NB4 (cell line): ENCODE data around the gene TPM3.
"Not testable (repeated sequence)": the region's sequence is repeated elsewhere in the genome, so short reads cannot be mapped to it uniquely, and the experiment has no call there.

ENCODE experiments used
- DNase-seq: peaks from one replicate; pipeline ENCODE4 v3.0.0; 2010; ENCODE audit warnings: low read depth
- H3K4me3 ChIP-seq: one replicate; pipeline ENCODE4 v1.5.1; 2011; ENCODE audit warnings: mild to moderate bottlenecking, low read depth, low read length, moderate library complexity
- MYC ChIP-seq: IDR thresholded peaks from 2 replicates; pipeline ENCODE4 v1.6.1; 2011; ENCODE audit warnings: low read depth, low read length
- POLR2A ChIP-seq: IDR thresholded peaks from 2 replicates; pipeline ENCODE4 v1.6.1; 2011; ENCODE audit warnings: mild to moderate bottlenecking; ENCODE audit not compliant: insufficient read length; ENCODE audit errors: extremely low read depth
- TF ChIP-seq, protein P1 (sequence below): IDR thresholded peaks from one replicate; pipeline ENCODE4 v1.5.1; 2012; ENCODE audit warnings: low read depth, low read length
- TF ChIP-seq, protein P2 (sequence below): IDR thresholded peaks from 2 replicates; pipeline ENCODE4 v1.6.1; 2011; ENCODE audit warnings: low read depth, low read length

The TPM3 gene

DNA sequence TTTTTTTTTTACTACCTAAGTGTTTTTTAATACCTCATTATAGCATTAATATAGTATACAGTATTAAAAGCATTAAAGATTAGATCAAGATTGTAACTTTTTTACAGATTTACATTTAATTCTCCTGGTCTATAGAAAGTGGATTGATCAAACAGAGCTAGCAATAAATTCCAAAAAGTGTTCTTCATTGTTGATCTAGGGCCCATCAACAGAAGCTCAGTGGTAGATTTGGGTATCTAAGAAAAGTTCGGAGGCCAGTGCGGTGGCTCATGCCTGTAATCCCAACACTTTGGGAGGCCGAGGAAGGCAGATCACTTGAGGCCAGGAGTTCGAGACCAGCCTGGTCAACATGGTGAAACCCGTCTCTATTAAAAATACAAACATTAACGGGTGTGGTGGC, 49.5 kb downstream of the TPM3 start:
- TF ChIP-seq MYC (no peak), POLR2A (no peak)
- TF ChIP-seq, protein P1, sequence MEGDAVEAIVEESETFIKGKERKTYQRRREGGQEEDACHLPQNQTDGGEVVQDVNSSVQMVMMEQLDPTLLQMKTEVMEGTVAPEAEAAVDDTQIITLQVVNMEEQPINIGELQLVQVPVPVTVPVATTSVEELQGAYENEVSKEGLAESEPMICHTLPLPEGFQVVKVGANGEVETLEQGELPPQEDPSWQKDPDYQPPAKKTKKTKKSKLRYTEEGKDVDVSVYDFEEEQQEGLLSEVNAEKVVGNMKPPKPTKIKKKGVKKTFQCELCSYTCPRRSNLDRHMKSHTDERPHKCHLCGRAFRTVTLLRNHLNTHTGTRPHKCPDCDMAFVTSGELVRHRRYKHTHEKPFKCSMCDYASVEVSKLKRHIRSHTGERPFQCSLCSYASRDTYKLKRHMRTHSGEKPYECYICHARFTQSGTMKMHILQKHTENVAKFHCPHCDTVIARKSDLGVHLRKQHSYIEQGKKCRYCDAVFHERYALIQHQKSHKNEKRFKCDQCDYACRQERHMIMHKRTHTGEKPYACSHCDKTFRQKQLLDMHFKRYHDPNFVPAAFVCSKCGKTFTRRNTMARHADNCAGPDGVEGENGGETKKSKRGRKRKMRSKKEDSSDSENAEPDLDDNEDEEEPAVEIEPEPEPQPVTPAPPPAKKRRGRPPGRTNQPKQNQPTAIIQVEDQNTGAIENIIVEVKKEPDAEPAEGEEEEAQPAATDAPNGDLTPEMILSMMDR: no peak
- TF ChIP-seq, protein P2, sequence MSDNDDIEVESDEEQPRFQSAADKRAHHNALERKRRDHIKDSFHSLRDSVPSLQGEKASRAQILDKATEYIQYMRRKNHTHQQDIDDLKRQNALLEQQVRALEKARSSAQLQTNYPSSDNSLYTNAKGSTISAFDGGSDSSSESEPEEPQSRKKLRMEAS: no peak
- DNase-seq: no peak

DNA sequence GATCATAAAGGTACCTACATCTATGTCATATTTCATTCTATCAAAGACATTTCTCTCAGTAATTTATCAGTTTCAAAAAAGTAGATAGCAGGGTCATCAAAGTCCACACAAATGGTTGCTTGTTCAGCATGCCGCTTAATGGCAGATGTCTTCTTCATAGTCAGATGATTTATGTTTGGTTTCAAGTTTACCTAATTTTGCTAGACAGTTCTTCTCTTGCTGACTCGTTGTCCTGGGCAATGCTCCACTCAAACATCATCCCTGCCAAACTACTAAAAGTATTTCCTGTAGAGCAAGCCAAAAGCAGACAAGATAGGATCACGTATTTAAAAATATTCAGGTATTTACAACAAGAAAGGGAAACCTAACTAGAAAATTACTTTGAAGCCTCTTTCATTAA, 50.7 kb downstream of the TPM3 start:
- no peak overlapping the region for H3K4me3 ChIP-seq
- no peak for DNase-seq
- TF ChIP-seq, protein P2: no peak
- TF ChIP-seq, protein P1: no peak
- TF ChIP-seq POLR2A (no peak), MYC (no peak)

More for the DNA sequence above, 49.5 kb downstream of the TPM3 start:
- H3K4me3 ChIP-seq: no peak overlapping the region

DNA sequence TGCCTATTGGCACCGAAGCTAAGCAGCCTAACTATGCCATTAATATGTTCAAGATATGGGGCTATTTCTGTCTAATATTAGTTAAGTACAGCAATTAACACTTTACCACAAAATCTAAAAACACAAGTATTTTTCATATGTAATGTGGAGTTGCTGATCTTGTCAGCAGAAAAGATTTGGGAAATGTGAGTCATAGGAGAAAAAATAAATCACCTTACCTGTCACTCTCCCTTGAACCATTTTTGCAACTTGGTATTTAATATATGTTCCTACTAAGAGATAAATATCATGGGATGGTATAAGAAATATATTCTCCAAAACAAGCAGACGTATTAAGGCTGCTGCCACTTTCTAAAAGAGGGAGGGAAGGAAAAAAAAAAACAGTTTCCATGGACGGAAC, 54.0 kb downstream of the TPM3 start:
- no peak for DNase-seq
- no peak overlapping the region for H3K4me3 ChIP-seq
- TF ChIP-seq, protein P1: no peak
- no peak for TF ChIP-seq POLR2A

DNA sequence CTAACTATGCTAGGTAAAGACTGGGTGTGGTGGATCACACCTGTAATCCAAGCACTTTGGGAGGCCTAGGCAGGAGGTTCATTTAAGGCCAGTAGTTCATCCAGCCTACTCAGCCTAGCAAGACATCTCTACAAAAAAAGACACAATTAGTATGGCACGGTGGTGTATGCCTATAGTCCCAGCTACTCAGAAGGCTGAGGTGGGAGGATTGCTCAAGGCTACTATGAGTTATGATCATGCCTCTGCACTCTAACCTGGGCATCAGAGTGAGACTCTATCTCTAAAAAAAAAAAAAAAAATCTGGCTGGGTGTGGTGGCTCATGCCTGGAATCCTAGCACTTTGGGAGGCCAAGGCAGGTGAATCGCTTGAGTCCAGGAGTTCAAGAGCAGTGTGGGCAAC, 58.6 kb downstream of the TPM3 start:
- TF ChIP-seq, protein P1: no peak
- no peak for TF ChIP-seq MYC
- TF ChIP-seq POLR2A: no peak
- TF ChIP-seq, protein P2: no peak
- H3K4me3 ChIP-seq: no peak overlapping the region

DNA sequence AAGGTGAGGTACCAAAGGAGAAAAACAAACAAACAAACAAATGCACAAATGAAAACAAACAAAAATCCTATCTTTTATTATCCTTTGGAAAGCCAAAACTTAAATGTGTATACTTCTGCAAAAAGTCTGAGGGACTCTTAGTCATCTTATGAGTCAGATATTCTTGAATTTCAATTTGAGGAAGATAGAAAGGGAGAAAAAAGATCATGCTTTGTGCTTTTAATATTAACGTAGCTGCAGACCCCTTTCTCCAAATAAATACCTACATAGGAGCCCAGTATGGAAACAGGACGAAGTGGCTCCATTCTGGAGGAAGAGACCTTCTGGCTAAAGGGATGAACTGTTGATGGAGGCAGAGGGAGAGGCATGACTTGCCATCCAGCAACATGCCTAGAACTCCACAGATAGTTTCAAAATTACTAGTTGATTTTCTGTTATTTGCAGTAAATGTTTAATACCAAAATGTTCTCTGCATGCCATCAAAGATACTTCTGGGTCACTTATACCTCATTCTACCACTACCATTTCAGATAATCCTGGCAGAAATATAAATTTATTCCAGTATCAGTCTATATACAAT, 62.4 kb downstream of the TPM3 start:
- H3K4me3 ChIP-seq: no peak overlapping the region
- TF ChIP-seq, protein P2: no peak
- TF ChIP-seq POLR2A (no peak), MYC (no peak)
- TF ChIP-seq, protein P1: no peak
- peak; percentile 37 for DNase-seq

More for the DNA sequence above, 58.6 kb downstream of the TPM3 start:
- no peak for DNase-seq

DNA sequence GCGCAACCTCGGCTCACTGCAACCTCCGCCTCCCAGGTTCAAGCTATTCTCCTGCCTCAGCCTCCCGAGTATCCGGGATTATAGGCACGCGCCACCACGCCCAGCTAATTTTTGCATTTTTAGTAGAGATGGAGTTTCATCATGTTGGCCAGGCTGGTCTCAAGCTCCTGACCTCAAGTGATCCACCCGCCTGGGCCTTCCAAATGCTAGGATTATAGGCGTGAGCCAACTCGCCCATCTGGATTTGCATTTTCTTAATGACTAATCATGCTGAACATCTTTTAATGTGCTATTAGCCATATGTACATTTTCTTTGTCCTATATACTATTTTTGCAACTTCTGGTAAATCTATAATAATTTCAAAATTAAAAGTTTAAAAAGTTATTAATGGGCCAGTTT, 68.7 kb downstream of the TPM3 start:
- H3K4me3 ChIP-seq: not testable (repeated sequence)

More for the DNA sequence above, 68.7 kb downstream of the TPM3 start:
- not testable (repeated sequence) for DNase-seq
